ENCODE measurements around the gene KCTD10.
A peak's percentile ranks its signal among the peaks of the same experiment; 100 is the strongest.
"Not testable (repeated sequence)": the region's sequence is repeated elsewhere in the genome, so short reads cannot be mapped to it uniquely, and the experiment has no call there.

The KCTD10 gene

GRCh38 chr12:109476807-109477184 lies 304 bp downstream of the KCTD10 start:
- H3K4me3 ChIP-seq (ENCODE audit: low read depth, low read length), result peak overlapping the region; percentile 90
- DNase-seq (ENCODE audit: low read depth, low spot score), result no peak
- TF ChIP-seq CTCF (IDR thresholded peaks at IDR 0.05; ENCODE audit: low read depth, low read length), result no peak
- in situ Hi-C loops (cut with HindIII; ENCODE audit: low sequenced_read_pairs), result no loop called here

DNA sequence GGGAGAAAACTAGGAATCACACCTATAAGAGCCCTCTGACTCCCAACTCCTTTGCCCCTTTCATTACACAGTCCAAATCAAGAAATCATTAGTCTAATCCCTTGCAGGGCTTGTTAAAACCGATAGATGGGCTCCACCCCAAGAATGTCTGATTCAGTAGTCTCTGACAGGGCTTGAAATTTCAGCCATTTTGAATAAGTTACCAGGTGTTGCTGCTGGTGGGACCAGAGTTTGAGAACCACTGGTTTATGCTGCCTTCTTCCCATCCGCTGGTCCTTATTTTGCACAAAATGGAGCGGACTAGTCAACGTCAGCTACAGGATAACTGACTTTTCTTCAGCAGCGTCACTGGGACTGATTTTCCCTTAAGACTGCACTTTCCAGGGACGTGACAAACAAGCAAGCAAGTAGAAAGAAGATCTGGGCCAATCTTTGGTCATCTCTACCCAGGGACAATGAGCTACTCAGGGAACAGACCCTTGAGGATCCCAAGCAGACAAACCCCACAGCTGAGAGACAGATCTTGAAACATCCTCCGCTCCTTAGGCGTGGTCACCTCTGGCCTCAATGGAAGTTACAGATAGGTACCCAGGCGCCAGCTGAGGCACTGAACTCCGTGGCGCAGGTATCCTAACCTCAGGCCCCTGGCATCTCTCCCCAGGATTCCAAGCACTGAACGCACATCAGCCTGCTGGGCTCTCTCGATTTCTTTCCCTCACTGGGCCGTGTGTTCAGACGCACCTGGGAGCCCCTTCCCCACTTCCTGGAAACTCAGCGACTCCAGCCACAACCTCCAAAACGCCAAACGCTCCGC lies 900 bp downstream of the KCTD10 start:
- no peak for TF ChIP-seq CTCF (IDR thresholded peaks at IDR 0.05; ENCODE audit: low read depth, low read length)
- peak overlapping the region; percentile 90 for H3K4me3 ChIP-seq (ENCODE audit: low read depth, low read length)
- in situ Hi-C loops (cut with HindIII; ENCODE audit: low sequenced_read_pairs), result no loop called here
- DNase-seq (ENCODE audit: low read depth, low spot score), result no peak

- in situ Hi-C loops (cut with HindIII; ENCODE audit: low sequenced_read_pairs), result no loop called here
Measured at GRCh38 chr12:109475121-109475520, 2.0 kb downstream of the KCTD10 start.

GRCh38 chr12:109473526-109474270 lies 3.4 kb downstream of the KCTD10 start:
- in situ Hi-C loops (cut with HindIII; ENCODE audit: low sequenced_read_pairs); DNase-seq (ENCODE audit: low read depth, low spot score); H3K4me3 ChIP-seq (ENCODE audit: low read depth, low read length): not testable (repeated sequence)

More at GRCh38 chr12:109475121-109475520, 2.0 kb downstream of the KCTD10 start:
- no peak overlapping the region for H3K4me3 ChIP-seq (ENCODE audit: low read depth, low read length)
- TF ChIP-seq CTCF (IDR thresholded peaks at IDR 0.05; ENCODE audit: low read depth, low read length), result no peak
- no peak for DNase-seq (ENCODE audit: low read depth, low spot score)

DNA sequence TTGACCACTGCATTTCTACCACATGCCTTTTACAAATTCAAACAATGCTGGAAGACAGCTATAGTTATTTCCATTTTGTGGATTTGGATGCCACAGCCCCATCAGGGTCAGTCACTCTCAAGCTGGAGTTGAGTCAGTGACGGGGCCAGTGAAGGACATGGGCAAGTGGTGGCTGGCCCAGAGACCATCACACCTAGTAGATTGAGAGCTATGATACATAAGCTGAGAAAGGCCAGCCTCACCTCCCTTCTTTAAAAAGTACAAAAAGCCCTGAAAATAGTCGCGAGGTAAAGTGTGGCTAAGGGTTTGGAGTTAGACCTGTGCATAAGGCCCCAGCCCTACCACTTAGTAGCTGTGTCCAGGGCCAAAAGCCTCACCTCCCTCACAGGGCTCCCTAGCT lies 4.1 kb downstream of the KCTD10 start:
- in situ Hi-C loops (cut with HindIII; ENCODE audit: low sequenced_read_pairs), result no loop called here
- H3K4me3 ChIP-seq (ENCODE audit: low read depth, low read length), result no peak overlapping the region
- DNase-seq (ENCODE audit: low read depth, low spot score), result no peak
- no peak for TF ChIP-seq CTCF (IDR thresholded peaks at IDR 0.05; ENCODE audit: low read depth, low read length)

DNA sequence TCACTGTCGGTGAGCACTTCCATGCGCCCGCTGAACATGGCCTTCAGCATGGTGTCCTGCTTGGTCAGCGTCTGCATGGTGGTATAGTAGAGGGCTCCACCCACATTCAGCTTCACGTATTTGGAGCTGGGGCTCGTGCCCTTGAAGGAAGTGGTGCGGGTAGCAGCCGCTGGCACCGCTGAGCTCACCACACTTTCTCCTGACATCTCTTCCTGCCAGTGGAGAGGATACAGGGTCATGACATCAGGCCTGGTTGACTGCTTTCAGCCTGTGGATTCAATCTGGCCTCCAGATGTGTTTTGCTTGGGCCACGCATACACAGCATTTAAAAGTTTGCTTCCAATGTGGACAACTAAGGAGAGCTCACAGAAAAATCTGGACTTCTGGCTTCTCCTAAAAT lies 7.6 kb downstream of the KCTD10 start:
- DNase-seq (ENCODE audit: low read depth, low spot score), result no peak
- in situ Hi-C loops (cut with HindIII; ENCODE audit: low sequenced_read_pairs), result no loop called here
- no peak for TF ChIP-seq CTCF (IDR thresholded peaks at IDR 0.05; ENCODE audit: low read depth, low read length)
- H3K4me3 ChIP-seq (ENCODE audit: low read depth, low read length), result no peak overlapping the region
